ENCODE data around the gene FRMD4A.

Gene FRMD4A

GRCh38 chr10:14294347-14295059 lies 36.2 kb downstream of the FRMD4A start:
- H3K4me3 Mint-ChIP-seq, result no peak overlapping the region
- H3K9me3 Mint-ChIP-seq, result peaks cover 6% of the 10 kb centered on the region
- H3K36me3 Mint-ChIP-seq, result no peaks in the 10 kb centered on the region
- DNase-seq, result no peak
- no peaks in the 10 kb centered on the region for H3K4me1 Mint-ChIP-seq
- H3K27me3 Mint-ChIP-seq, result peaks cover 31% of the 10 kb centered on the region
- CTCF ChIA-PET, result no interaction called here
- no peak overlapping the region for H3K27ac Mint-ChIP-seq

- Mint-ChIP-seq H3K27me3 (peaks cover 25% of the 10 kb centered on the region), H3K4me3 (no peak overlapping the region)
- DNase-seq, result no peak
Measured at GRCh38 chr10:14293526-14293925, 37.2 kb downstream of the FRMD4A start.

GRCh38 chr10:14291296-14291695 lies 39.4 kb downstream of the FRMD4A start:
- H3K4me1 Mint-ChIP-seq, result no peaks in the 10 kb centered on the region
- H3K27ac Mint-ChIP-seq, result no peak overlapping the region
- CTCF ChIA-PET, result no interaction called here
- H3K27me3 Mint-ChIP-seq, result peaks cover 9% of the 10 kb centered on the region
- no peaks in the 10 kb centered on the region for H3K36me3 Mint-ChIP-seq
- DNase-seq, result no peak
- H3K4me3 Mint-ChIP-seq, result no peak overlapping the region
- peaks cover 10% of the 10 kb centered on the region for H3K9me3 Mint-ChIP-seq

More at GRCh38 chr10:14293526-14293925, 37.2 kb downstream of the FRMD4A start:
- Mint-ChIP-seq H3K36me3 (no peaks in the 10 kb centered on the region), H3K9me3 (peaks cover 6% of the 10 kb centered on the region), H3K27ac (no peak overlapping the region), H3K4me1 (no peaks in the 10 kb centered on the region)
- CTCF ChIA-PET, result no interaction called here

- Mint-ChIP-seq H3K4me3 (no peak overlapping the region), H3K4me1 (no peaks in the 10 kb centered on the region), H3K27ac (no peak overlapping the region), H3K36me3 (no peaks in the 10 kb centered on the region), H3K27me3 (peaks cover 4% of the 10 kb centered on the region), H3K9me3 (peaks cover 14% of the 10 kb centered on the region)
- no peak for DNase-seq
- CTCF ChIA-PET, result no interaction called here
Measured at GRCh38 chr10:14285941-14286560, 44.7 kb downstream of the FRMD4A start.

GRCh38 chr10:14282276-14282675 lies 48.4 kb downstream of the FRMD4A start:
- no peak for DNase-seq
- H3K9me3 Mint-ChIP-seq, result peaks cover 10% of the 10 kb centered on the region
- H3K4me3 Mint-ChIP-seq, result no peak overlapping the region
- CTCF ChIA-PET, result no interaction called here
- H3K36me3 Mint-ChIP-seq, result no peaks in the 10 kb centered on the region
- H3K27ac Mint-ChIP-seq, result no peak overlapping the region
- H3K4me1 Mint-ChIP-seq, result no peaks in the 10 kb centered on the region
- peaks cover 4% of the 10 kb centered on the region for H3K27me3 Mint-ChIP-seq

GRCh38 chr10:14278533-14278932 lies 52.2 kb downstream of the FRMD4A start:
- Mint-ChIP-seq H3K4me1 (no peaks in the 10 kb centered on the region), H3K27ac (no peak overlapping the region), H3K27me3 (peaks cover 8% of the 10 kb centered on the region), H3K4me3 (no peak overlapping the region), H3K9me3 (no peaks in the 10 kb centered on the region), H3K36me3 (no peaks in the 10 kb centered on the region)
- CTCF ChIA-PET, result no interaction called here
- DNase-seq, result no peak

- Mint-ChIP-seq H3K4me1 (no peaks in the 10 kb centered on the region), H3K36me3 (no peaks in the 10 kb centered on the region), H3K9me3 (no peaks in the 10 kb centered on the region), H3K27me3 (peaks cover 8% of the 10 kb centered on the region), H3K27ac (no peak overlapping the region), H3K4me3 (no peak overlapping the region)
- CTCF ChIA-PET, result no interaction called here
- no peak for DNase-seq
Measured at GRCh38 chr10:14276210-14276609, 54.5 kb downstream of the FRMD4A start.

- Mint-ChIP-seq H3K4me1 (no peaks in the 10 kb centered on the region), H3K27ac (no peak overlapping the region), H3K27me3 (peaks cover 12% of the 10 kb centered on the region), H3K4me3 (no peak overlapping the region), H3K9me3 (no peaks in the 10 kb centered on the region), H3K36me3 (no peaks in the 10 kb centered on the region)
- no peak for DNase-seq
- CTCF ChIA-PET, result no interaction called here
Measured at GRCh38 chr10:14271621-14272020, 59.1 kb downstream of the FRMD4A start.

- CTCF ChIA-PET, result no interaction called here
- H3K4me3 Mint-ChIP-seq, result no peak overlapping the region
- peaks cover 12% of the 10 kb centered on the region for H3K27me3 Mint-ChIP-seq
- no peak overlapping the region for H3K27ac Mint-ChIP-seq
- H3K4me1 Mint-ChIP-seq, result no peaks in the 10 kb centered on the region
- no peaks in the 10 kb centered on the region for H3K36me3 Mint-ChIP-seq
- H3K9me3 Mint-ChIP-seq, result no peaks in the 10 kb centered on the region
- DNase-seq, result no peak
Measured at GRCh38 chr10:14270370-14270769, 60.4 kb downstream of the FRMD4A start.

- CTCF ChIA-PET, result interaction anchor here (0.5 kb wide), 1 partner anchor 338 kb away, joined by 4 read pairs; no protein-coding TSS in a partner anchor
- Mint-ChIP-seq H3K4me1 (no peaks in the 10 kb centered on the region), H3K27ac (no peak overlapping the region), H3K9me3 (no peaks in the 10 kb centered on the region), H3K36me3 (no peaks in the 10 kb centered on the region), H3K4me3 (no peak overlapping the region), H3K27me3 (peaks cover 30% of the 10 kb centered on the region)
- no peak for DNase-seq
Measured at GRCh38 chr10:14265709-14266108, 65.0 kb downstream of the FRMD4A start.

GRCh38 chr10:14262836-14263425 lies 67.8 kb downstream of the FRMD4A start:
- Mint-ChIP-seq H3K27ac (no peak overlapping the region), H3K9me3 (no peaks in the 10 kb centered on the region), H3K36me3 (no peaks in the 10 kb centered on the region), H3K4me3 (no peak overlapping the region), H3K4me1 (no peaks in the 10 kb centered on the region), H3K27me3 (peaks cover 35% of the 10 kb centered on the region)
- CTCF ChIA-PET, result no interaction called here
- DNase-seq, result no peak

- Mint-ChIP-seq H3K9me3 (no peaks in the 10 kb centered on the region), H3K27ac (no peak overlapping the region), H3K36me3 (no peaks in the 10 kb centered on the region), H3K4me1 (no peaks in the 10 kb centered on the region), H3K4me3 (no peak overlapping the region), H3K27me3 (peaks cover 35% of the 10 kb centered on the region)
- no peak for DNase-seq
- CTCF ChIA-PET, result no interaction called here
Measured at GRCh38 chr10:14261336-14261735, 69.4 kb downstream of the FRMD4A start.

GRCh38 chr10:14259696-14260566 lies 70.8 kb downstream of the FRMD4A start:
- Mint-ChIP-seq H3K27ac (no peak overlapping the region), H3K4me3 (no peak overlapping the region), H3K9me3 (no peaks in the 10 kb centered on the region), H3K4me1 (no peaks in the 10 kb centered on the region), H3K36me3 (no peaks in the 10 kb centered on the region), H3K27me3 (peaks cover 35% of the 10 kb centered on the region)
- no peak for DNase-seq
- CTCF ChIA-PET, result no interaction called here

GRCh38 chr10:14254368-14254767 lies 76.4 kb downstream of the FRMD4A start:
- CTCF ChIA-PET, result no interaction called here
- Mint-ChIP-seq H3K27ac (no peak overlapping the region), H3K36me3 (no peaks in the 10 kb centered on the region), H3K4me3 (no peak overlapping the region), H3K4me1 (no peaks in the 10 kb centered on the region), H3K9me3 (no peaks in the 10 kb centered on the region), H3K27me3 (peaks cover 9% of the 10 kb centered on the region)
- DNase-seq, result no peak
